ENCODE data around the gene PRKAG1.

- TF ChIP-seq TAF1 (IDR thresholded peaks at IDR 0.05; ENCODE audit: borderline replicate concordance, insufficient read depth, low read length), result no peak
- no peak for TF ChIP-seq SIN3A (IDR thresholded peaks at IDR 0.05; ENCODE audit: borderline replicate concordance, insufficient read depth, low read length)
- no peak for TF ChIP-seq POLR2AphosphoS5 (IDR thresholded peaks at IDR 0.05; ENCODE audit: low read depth, low read length)
- no peak for TF ChIP-seq REST (IDR thresholded peaks at IDR 0.05; ENCODE audit: insufficient read depth in 1 of 2, low read depth in 2 of 2, low read length in 2 of 2)
- no peak for TF ChIP-seq FOXP2 (optimal IDR thresholded peaks at IDR 0.05; ENCODE audit: borderline replicate concordance, extremely low read depth, extremely low read length, insufficient read depth)
Measured at GRCh38 chr12:49022558-49023178, 4.1 kb upstream of the PRKAG1 start.
